OCI-LY7 (cell line): ENCODE measurements around the gene ADAT2. TPM values are rescaled to one million over a fixed set of nuclear protein-coding genes. Genes with fewer than 3 reads are reported as not detected.

Experiments used
- BruUV-seq: library from RNA; stranded (reverse); fragments of 400-500 nt; replicated peaks from 2 replicates; lab custom pipeline; 2021; lab: Mats Ljungman, UMichigan
- CTCF ChIA-PET: fragments of 300-600 bp; sonication (Branson Sonifier 250); formaldehyde crosslinking; loops from one replicate; lab custom pipeline; 2022; ENCODE audit warnings: antibody characterized with exemption; ENCODE audit not compliant: unreplicated experiment; lab: Charles Lee
- POLR2A ChIA-PET: fragments of 300-600 bp; sonication (Branson Sonifier 250); formaldehyde crosslinking; loops from one replicate; lab custom pipeline; 2022; ENCODE audit warnings: antibody characterized with exemption; lab: Charles Lee
- DNase-seq: peaks from one replicate; pipeline ENCODE4 v3.0.0-alpha.2; 2015; ENCODE audit warnings: low spot score
- H2AFZ ChIP-seq: fragments of 200-600 bp; sonication (generic), shearing (Covaris generic); 2 replicates; pipeline ENCODE4 v1.6.1; 2014; ENCODE audit warnings: mild to moderate bottlenecking, antibody characterized with exemption, low read length, moderate library complexity
- H3K27ac ChIP-seq: fragments of 200-600 bp; sonication (generic); 2 replicates; pipeline ENCODE4 v1.5.1; 2014; ENCODE audit warnings: mixed run types, low read depth, mild to moderate bottlenecking, moderate library complexity, low read length, inconsistent platforms; ENCODE audit not compliant: poor library complexity, severe bottlenecking
- H3K36me3 ChIP-seq: fragments of 200-600 bp; sonication (generic); 2 replicates; pipeline ENCODE4 v1.6.1; 2014; ENCODE audit warnings: mild to moderate bottlenecking, antibody characterized with exemption, low read length, moderate library complexity, mixed read lengths; ENCODE audit not compliant: insufficient read depth
- H3K4me1 ChIP-seq: fragments of 200-600 bp; sonication (generic); 2 replicates; pipeline ENCODE4 v1.5.1; 2014; ENCODE audit warnings: mild to moderate bottlenecking, low read length; ENCODE audit not compliant: insufficient read depth, poor library complexity, severe bottlenecking
- H3K4me2 ChIP-seq: fragments of 200-600 bp; sonication (generic); 2 replicates; pipeline ENCODE4 v1.6.1; 2014; ENCODE audit warnings: mild to moderate bottlenecking, low read length
- H3K4me3 ChIP-seq: fragments of 200-600 bp; sonication (generic); 2 replicates; pipeline ENCODE4 v1.5.1; 2014; ENCODE audit warnings: mild to moderate bottlenecking, low read depth, low read length; ENCODE audit not compliant: poor library complexity, severe bottlenecking
- H3K79me2 ChIP-seq: fragments of 200-600 bp; sonication (generic); 2 replicates; pipeline ENCODE4 v1.6.1; 2016; ENCODE audit warnings: low read depth, mild to moderate bottlenecking, low read length, moderate library complexity, mixed read lengths; ENCODE audit not compliant: insufficient read depth
- H3K9me2 ChIP-seq: fragments of 200-600 bp; sonication (generic); 2 replicates; pipeline ENCODE4 v1.6.1; 2016; ENCODE audit warnings: mild to moderate bottlenecking, low read length, mixed read lengths; ENCODE audit not compliant: insufficient read depth
- H3K9me3 ChIP-seq: fragments of 200-600 bp; sonication (generic); 2 replicates; pipeline ENCODE4 v1.6.1; 2014; ENCODE audit warnings: mild to moderate bottlenecking, mixed run types, low read length, mixed read lengths
- H4K20me1 ChIP-seq: fragments of 200-600 bp; sonication (generic); 2 replicates; pipeline ENCODE4 v1.6.1; 2014; ENCODE audit warnings: mild to moderate bottlenecking, antibody characterized with exemption, low read length, moderate library complexity, mixed read lengths; ENCODE audit not compliant: insufficient read depth
- EZH2phosphoT487 ChIP-seq: fragments of 200-600 bp; sonication (generic); IDR thresholded peaks from 2 replicates; pipeline ENCODE4 v1.6.1; 2018; ENCODE audit warnings: low read depth, borderline replicate concordance, mild to moderate bottlenecking, mixed run types, antibody characterized with exemption, low read length, moderate library complexity, mixed read lengths
- intact Hi-C: fragments of 100-400 bp; cut with micrococcal nuclease; formaldehyde crosslinking; loops from one replicate; pipeline ENCODE4 v1.10.0; 2022; ENCODE audit not compliant: unreplicated experiment
- total RNA-seq, 2 experiments: library from RNA; depleted of rRNA in 1 of 2; stranded (reverse); fragments of >200 nt in 1 of 2; shearing (Covaris generic) in 1 of 2; gene quantifications; 2 replicates each; pipeline ENCODE4 v1.2.3, GENCODE V29; 2014 to 2022
- TF ChIP-seq, protein P1 (sequence below): fragments of 200-600 bp; sonication (generic); conservative IDR thresholded peaks from 2 replicates; pipeline ENCODE4 v1.5.1; 2014; ENCODE audit warnings: mild to moderate bottlenecking, antibody characterized with exemption, low read length, moderate library complexity, mixed read lengths

ADAT2 gene
- total RNA-seq, 2 experiments from 2014 or later = 21.7 to 23.0 TPM

DNA sequence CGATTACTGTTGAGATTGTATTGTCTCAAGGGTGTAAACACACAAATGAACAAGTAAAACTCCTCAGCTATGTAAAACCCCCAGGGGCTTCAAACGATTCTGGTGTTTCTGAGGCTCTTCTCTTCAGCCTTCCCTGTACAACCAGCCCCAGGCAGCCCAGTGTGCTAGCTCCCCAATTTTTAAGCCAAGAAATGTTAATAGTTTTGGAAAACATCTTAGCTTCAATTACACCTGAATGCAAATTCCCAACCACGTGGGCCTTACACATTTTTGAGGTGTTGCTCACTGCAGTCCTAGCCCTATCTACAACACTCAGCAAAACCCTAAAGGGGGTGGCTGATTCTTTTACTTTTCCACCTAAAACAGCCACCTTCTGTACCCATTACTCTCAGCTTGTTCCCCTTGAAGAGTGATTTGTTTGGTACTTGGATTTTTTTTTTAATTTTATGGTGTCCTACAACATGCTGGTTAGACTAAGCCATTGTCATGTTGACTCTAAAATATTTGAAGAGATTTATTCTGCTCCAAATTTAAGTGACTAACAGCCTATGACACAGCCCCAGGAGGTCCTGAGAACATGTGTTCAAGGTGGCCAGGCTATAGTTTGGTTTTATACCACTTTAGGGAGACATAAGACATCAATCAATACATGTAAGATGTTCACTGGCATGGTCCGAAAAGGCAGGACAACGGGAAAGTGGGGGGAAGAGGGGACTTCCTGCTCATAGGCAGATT is 48.7 kb downstream of the ADAT2 start:
- H3K9me2 ChIP-seq = no peaks in the 10 kb centered on the region
- POLR2A ChIA-PET = interaction anchor here (0.5 to 1.1 kb wide), 5 partner anchors 15 to 1435 kb away, joined by 3 to 4 read pairs (median 3); no protein-coding TSS in a partner anchor
- H4K20me1 ChIP-seq = no peaks in the 10 kb centered on the region
- H3K27ac ChIP-seq = no peak overlapping the region
- no peak overlapping the region for H3K4me2 ChIP-seq
- H3K4me1 ChIP-seq = peaks cover 8% of the 10 kb centered on the region
- no peak overlapping the region for H3K4me3 ChIP-seq
- no TSS peak for BruUV-seq
- CTCF ChIA-PET = no interaction called here
- intact Hi-C loops = no loop called here
- no peaks in the 10 kb centered on the region for H3K9me3 ChIP-seq
- DNase-seq = no peak
- no peak for TF ChIP-seq EZH2phosphoT487
- TF ChIP-seq, protein P1, sequence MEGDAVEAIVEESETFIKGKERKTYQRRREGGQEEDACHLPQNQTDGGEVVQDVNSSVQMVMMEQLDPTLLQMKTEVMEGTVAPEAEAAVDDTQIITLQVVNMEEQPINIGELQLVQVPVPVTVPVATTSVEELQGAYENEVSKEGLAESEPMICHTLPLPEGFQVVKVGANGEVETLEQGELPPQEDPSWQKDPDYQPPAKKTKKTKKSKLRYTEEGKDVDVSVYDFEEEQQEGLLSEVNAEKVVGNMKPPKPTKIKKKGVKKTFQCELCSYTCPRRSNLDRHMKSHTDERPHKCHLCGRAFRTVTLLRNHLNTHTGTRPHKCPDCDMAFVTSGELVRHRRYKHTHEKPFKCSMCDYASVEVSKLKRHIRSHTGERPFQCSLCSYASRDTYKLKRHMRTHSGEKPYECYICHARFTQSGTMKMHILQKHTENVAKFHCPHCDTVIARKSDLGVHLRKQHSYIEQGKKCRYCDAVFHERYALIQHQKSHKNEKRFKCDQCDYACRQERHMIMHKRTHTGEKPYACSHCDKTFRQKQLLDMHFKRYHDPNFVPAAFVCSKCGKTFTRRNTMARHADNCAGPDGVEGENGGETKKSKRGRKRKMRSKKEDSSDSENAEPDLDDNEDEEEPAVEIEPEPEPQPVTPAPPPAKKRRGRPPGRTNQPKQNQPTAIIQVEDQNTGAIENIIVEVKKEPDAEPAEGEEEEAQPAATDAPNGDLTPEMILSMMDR = no peak
- H3K79me2 ChIP-seq = no peaks in the 10 kb centered on the region
- no peaks in the 10 kb centered on the region for H3K36me3 ChIP-seq
- no peak overlapping the region for H2AFZ ChIP-seq

DNA sequence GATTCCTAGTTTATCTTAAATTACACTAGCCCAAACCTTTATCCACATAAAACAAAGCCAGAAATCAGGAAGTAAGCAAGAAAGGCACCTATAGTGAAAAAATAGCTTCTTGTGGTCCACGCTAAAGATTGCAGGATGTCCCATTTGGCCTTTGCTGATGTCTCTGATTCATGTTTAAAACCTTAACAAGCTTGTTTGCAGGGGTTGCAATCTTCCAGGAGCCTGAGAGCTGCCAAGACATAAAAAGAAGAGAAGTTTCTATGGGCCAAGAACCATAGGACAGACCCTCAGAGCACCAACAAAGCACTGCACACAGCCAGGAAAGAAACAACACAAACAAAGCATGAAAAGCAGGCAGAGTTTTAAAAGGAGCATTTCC is 49.4 kb downstream of the ADAT2 start:
- intact Hi-C loops = no loop called here
- POLR2A ChIA-PET = interaction anchor here (0.6 to 1.1 kb wide), 4 partner anchors 16 to 135 kb away, joined by 3 to 4 read pairs (median 3); no protein-coding TSS in a partner anchor
- Histone ChIP-seq H3K79me2 (no peaks in the 10 kb centered on the region), H3K36me3 (no peaks in the 10 kb centered on the region), H3K9me3 (no peaks in the 10 kb centered on the region), H3K4me1 (peaks cover 8% of the 10 kb centered on the region), H4K20me1 (no peaks in the 10 kb centered on the region), H3K9me2 (no peaks in the 10 kb centered on the region), H2AFZ (peak overlapping the region; percentile 66; the same call in 1 of the 2 replicates), H3K4me2 (peak overlapping the region; percentile 15; the same call in 1 of the 2 replicates), H3K27ac (no peak overlapping the region), H3K4me3 (no peak overlapping the region)
- BruUV-seq = no TSS peak
- DNase-seq = no peak
- CTCF ChIA-PET = no interaction called here
- TF ChIP-seq, protein P1 = no peak
- TF ChIP-seq EZH2phosphoT487 = no peak
